HepG2 (cell line): ENCODE data around the gene PCDH12.

Experiments
- HCFC1 ChIP-seq: fragments of 150-350 bp; IDR thresholded peaks from 2 replicates; pipeline ENCODE4 v1.6.1; 2014; ENCODE audit warnings: low read depth, low read length
- NCOA1 ChIP-seq: sonication (generic); formaldehyde crosslinking; IDR thresholded peaks from 2 replicates; pipeline ENCODE4 v1.9.0; 2021; ENCODE audit warnings: missing genetic modification reagents
- TF ChIP-seq, protein P1 (sequence below): sonication (generic); formaldehyde crosslinking; IDR thresholded peaks from 2 replicates; pipeline ENCODE4 v1.4.0; 2020; ENCODE audit warnings: missing genetic modification reagents, borderline replicate concordance
- TF ChIP-seq, protein P2 (sequence below): sonication (generic); formaldehyde crosslinking; IDR thresholded peaks from 2 replicates; pipeline ENCODE4 v1.8.0; 2022; ENCODE audit warnings: missing genetic modification reagents, low read depth, mild to moderate bottlenecking, borderline replicate concordance

DNA sequence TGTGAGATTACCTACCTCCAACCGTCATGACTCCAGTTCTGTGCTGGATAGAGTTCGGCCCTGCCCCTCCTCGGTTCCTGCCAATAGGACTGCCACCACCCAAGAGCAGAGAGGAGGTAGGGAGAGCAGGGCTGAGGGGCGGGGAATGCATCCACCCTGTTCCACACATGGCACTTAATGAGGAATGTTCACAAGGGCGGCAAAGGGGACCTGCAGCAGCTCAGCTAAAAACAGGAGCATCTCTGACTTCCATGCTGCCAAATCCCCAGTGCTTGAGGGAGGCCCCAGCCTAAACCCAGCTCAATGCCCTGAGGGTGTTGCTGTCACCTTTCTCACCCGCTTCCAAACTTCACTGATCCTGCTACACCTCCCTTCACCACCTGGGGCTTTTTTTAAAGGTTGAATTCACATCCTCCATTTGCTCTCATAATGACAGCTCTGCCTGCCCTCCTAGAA is 42.1 kb downstream of the PCDH12 start:
- TF ChIP-seq, protein P1, sequence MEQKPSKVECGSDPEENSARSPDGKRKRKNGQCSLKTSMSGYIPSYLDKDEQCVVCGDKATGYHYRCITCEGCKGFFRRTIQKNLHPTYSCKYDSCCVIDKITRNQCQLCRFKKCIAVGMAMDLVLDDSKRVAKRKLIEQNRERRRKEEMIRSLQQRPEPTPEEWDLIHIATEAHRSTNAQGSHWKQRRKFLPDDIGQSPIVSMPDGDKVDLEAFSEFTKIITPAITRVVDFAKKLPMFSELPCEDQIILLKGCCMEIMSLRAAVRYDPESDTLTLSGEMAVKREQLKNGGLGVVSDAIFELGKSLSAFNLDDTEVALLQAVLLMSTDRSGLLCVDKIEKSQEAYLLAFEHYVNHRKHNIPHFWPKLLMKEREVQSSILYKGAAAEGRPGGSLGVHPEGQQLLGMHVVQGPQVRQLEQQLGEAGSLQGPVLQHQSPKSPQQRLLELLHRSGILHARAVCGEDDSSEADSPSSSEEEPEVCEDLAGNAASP (CRISPR knock-in tag) = no peak
- TF ChIP-seq, protein P2, sequence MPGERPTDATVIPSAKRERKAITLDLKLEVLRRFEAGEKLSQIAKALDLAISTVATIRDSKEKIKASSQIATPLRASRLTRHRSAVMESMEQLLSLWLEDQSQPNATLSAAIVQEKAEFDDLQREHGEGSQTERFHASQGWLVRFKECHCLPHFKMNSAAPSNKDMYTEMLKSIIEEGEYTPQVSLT (CRISPR knock-in tag) = no peak
- TF ChIP-seq HCFC1 (no peak), NCOA1 (CRISPR knock-in tag) (no peak)
